ENCODE measurements around the gene SUSD4.

SUSD4 gene

GRCh38 chr1:223358826-223359225 lies 5.2 kb downstream of the SUSD4 start:
- DNase-seq, result no peak

- DNase-seq, result no peak
Measured at GRCh38 chr1:223355699-223356098, 8.3 kb downstream of the SUSD4 start.

- DNase-seq, result no peak
Measured at GRCh38 chr1:223353939-223354338, 10.0 kb downstream of the SUSD4 start.

GRCh38 chr1:223352944-223353343 lies 11.0 kb downstream of the SUSD4 start:
- no peak for DNase-seq

- no peak for DNase-seq
Measured at GRCh38 chr1:223350361-223350908, 13.5 kb downstream of the SUSD4 start.

GRCh38 chr1:223349241-223349640 lies 14.7 kb downstream of the SUSD4 start:
- no peak for DNase-seq

- no peak for DNase-seq
Measured at GRCh38 chr1:223348439-223348838, 15.5 kb downstream of the SUSD4 start.

GRCh38 chr1:223347583-223347982 lies 16.4 kb downstream of the SUSD4 start:
- DNase-seq, result no peak

- DNase-seq, result no peak
Measured at GRCh38 chr1:223346311-223346710, 17.7 kb downstream of the SUSD4 start.

GRCh38 chr1:223345720-223346119 lies 18.3 kb downstream of the SUSD4 start:
- no peak for DNase-seq

- no peak for DNase-seq
Measured at GRCh38 chr1:223344491-223344890, 19.5 kb downstream of the SUSD4 start.

- no peak for DNase-seq
Measured at GRCh38 chr1:223343692-223344091, 20.3 kb downstream of the SUSD4 start.

- DNase-seq, result no peak
Measured at GRCh38 chr1:223341121-223341520, 22.9 kb downstream of the SUSD4 start.

GRCh38 chr1:223340637-223341036 lies 23.3 kb downstream of the SUSD4 start:
- no peak for DNase-seq

GRCh38 chr1:223339861-223340260 lies 24.1 kb downstream of the SUSD4 start:
- DNase-seq, result no peak

GRCh38 chr1:223338811-223339746 lies 24.9 kb downstream of the SUSD4 start:
- no peak for DNase-seq

- no peak for DNase-seq
Measured at GRCh38 chr1:223337174-223337869, 26.7 kb downstream of the SUSD4 start.

- no peak for DNase-seq
Measured at GRCh38 chr1:223334156-223334555, 29.8 kb downstream of the SUSD4 start.

- no peak for DNase-seq
Measured at GRCh38 chr1:223332997-223333396, 31.0 kb downstream of the SUSD4 start.

GRCh38 chr1:223331929-223332328 lies 32.0 kb downstream of the SUSD4 start:
- DNase-seq, result no peak

GRCh38 chr1:223331301-223331700 lies 32.7 kb downstream of the SUSD4 start:
- DNase-seq, result no peak

- no peak for DNase-seq
Measured at GRCh38 chr1:223330466-223330865, 33.5 kb downstream of the SUSD4 start.

GRCh38 chr1:223329664-223330415 lies 34.1 kb downstream of the SUSD4 start:
- no peak for DNase-seq
